NCI-H345 (cell line): ENCODE data around the gene CIAO2B.

Experiments
- DNase-seq: peaks from one replicate; lab custom pipeline; 2025; lab: John Stamatoyannopoulos, UW

The CIAO2B gene

GRCh38 chr16:66919569-66920298 lies 14.5 kb downstream of the CIAO2B start:
- no peak for DNase-seq

- DNase-seq, result no peak
These were observed 15.2 kb downstream of the CIAO2B start, which contains the start of gene CDH16 for GRCh38 chr16:66918803-66919568. TSS of gene CDH16 (minus strand) at chr16:66918885. CDS start at chr16:66918065, 820 bp downstream.

- no peak for DNase-seq
These were observed 15.8 kb downstream of the CIAO2B start for GRCh38 chr16:66918355-66918754.

GRCh38 chr16:66917741-66918140 lies 16.5 kb downstream of the CIAO2B start:
- DNase-seq, result no peak

GRCh38 chr16:66916518-66916917 lies 17.7 kb downstream of the CIAO2B start:
- DNase-seq, result no peak

GRCh38 chr16:66915041-66915440 lies 19.2 kb downstream of the CIAO2B start:
- DNase-seq, result no peak

GRCh38 chr16:66914541-66914940 lies 19.7 kb downstream of the CIAO2B start:
- no peak for DNase-seq

GRCh38 chr16:66913711-66914110 lies 20.5 kb downstream of the CIAO2B start:
- no peak for DNase-seq

GRCh38 chr16:66913081-66913480 lies 21.1 kb downstream of the CIAO2B start:
- no peak for DNase-seq

GRCh38 chr16:66911801-66912200 lies 22.4 kb downstream of the CIAO2B start:
- no peak for DNase-seq

GRCh38 chr16:66911112-66911511 lies 23.1 kb downstream of the CIAO2B start:
- DNase-seq, result no peak

GRCh38 chr16:66910175-66910940 lies 23.8 kb downstream of the CIAO2B start:
- no peak for DNase-seq

GRCh38 chr16:66908762-66909559 lies 25.2 kb downstream of the CIAO2B start:
- DNase-seq, result no peak

GRCh38 chr16:66908116-66908515 lies 26.1 kb downstream of the CIAO2B start:
- DNase-seq, result no peak

- no peak for DNase-seq
These were observed 27.0 kb downstream of the CIAO2B start for GRCh38 chr16:66906916-66907836.

GRCh38 chr16:66905633-66906539 lies 28.3 kb downstream of the CIAO2B start:
- peak; percentile 2 for DNase-seq

GRCh38 chr16:66904846-66905632 lies 29.2 kb downstream of the CIAO2B start:
- DNase-seq, result no peak

GRCh38 chr16:66904428-66904845 lies 29.8 kb downstream of the CIAO2B start:
- DNase-seq, result no peak
